ENCODE data around the gene CAPZB.

The CAPZB gene

DNA sequence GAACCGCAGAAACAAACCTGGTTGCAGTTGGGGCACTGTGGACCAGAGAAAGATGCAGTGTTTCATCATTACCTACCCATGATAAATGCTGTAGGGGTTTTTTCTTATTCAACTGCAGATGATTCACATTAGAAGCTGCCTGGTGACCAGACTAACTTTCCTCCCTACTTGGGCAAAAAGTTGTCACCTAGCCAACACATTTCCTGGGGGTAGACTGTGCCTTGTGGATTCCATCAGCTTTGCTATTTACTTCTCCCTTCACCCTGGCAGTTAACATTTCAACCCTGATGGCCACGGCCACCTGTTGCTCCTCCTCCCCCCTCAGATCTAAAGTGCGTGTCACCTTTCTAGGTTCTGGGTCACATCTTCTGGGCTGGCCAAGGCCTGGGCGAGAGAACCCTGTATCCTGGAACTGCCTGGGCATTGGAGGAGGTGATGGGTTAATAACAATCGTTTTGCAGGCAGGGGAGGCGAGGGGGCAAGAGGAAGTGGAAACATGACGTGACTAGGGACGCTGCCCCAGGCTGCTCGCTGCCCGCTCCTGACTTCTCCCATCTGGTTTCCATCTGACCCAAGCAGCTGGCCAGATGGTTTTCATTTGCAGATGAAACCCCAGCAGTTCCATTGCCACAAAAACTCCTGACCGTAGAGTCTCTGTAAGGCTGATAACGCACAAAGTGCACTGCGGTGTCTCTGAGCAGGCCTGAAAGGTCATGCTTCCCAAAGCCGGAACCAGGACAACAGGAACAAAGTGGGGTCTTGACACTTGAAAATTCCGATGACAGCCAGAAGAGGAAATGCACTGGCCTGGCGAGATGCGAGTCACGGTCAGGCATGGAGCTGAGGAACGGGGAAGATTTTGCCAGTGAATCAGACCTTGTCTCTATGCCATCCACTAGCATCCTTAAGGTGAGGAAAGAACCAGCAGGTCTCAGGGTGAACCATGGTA, 36.6 kb downstream of the CAPZB start:
- no peak for DNase-seq (ENCODE audit: low read depth)

DNA sequence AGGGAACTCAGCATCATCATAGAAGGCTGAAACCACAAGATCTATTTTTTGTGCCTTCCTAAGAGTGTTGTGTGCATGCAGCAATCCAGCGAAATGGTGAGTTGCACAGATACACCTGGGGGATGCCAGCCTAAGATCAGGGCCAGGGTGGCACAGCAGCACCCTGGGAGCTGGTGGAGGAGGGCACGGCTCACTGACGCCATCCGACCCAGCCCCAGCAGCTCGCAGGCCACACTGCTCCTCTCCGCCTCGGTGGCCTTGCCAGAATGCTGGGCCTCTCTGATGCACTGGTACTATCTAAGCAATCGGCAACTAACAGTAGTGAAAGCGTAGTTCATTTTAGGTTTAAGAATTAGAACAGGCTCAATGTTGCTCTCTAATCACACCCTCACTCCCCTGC, 37.8 kb downstream of the CAPZB start:
- no peak for DNase-seq (ENCODE audit: low read depth)

DNA sequence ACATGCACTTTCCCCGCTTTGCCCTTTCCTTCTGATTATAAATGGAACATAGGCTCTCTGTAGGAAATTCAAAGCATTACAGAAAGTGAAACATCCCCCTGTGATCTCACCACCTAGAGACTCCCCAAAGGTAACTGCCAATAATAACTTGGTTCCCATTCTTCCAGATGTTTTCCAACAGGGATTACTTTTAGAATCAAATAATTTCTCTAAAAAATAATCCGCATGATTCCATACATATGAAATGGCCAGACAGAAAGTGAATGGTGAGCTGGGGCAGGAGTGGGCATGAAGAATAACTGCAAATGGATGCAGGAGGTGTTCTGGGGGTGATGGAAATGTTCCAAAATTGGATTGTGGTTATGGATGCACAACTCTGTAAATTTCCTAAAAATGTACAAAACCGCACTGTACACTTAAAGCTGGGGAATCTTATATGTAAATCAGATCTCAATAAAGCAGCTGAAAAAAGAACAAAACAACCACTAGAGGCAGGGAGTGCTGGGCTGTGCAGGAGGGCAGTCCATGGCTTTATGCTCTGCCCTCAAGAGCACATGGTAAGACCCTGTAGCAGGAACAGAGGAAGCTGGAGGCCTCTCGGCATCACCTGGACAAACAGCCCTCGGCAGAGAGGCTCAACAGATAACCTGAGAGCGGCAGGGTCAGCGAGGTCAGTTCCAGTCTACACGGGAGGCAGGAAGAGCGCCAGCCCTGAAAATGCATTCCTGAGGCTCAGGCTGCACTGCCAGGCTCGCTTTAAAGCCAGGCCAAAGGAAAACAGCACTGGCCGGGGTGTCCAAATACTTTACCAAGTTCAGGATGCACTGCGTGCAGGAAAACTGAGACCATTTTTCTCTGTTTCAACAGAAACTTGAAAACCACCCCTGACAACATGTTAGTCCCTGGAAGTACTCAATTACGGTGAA, 39.7 kb downstream of the CAPZB start:
- DNase-seq (ENCODE audit: low read depth): no peak

DNA sequence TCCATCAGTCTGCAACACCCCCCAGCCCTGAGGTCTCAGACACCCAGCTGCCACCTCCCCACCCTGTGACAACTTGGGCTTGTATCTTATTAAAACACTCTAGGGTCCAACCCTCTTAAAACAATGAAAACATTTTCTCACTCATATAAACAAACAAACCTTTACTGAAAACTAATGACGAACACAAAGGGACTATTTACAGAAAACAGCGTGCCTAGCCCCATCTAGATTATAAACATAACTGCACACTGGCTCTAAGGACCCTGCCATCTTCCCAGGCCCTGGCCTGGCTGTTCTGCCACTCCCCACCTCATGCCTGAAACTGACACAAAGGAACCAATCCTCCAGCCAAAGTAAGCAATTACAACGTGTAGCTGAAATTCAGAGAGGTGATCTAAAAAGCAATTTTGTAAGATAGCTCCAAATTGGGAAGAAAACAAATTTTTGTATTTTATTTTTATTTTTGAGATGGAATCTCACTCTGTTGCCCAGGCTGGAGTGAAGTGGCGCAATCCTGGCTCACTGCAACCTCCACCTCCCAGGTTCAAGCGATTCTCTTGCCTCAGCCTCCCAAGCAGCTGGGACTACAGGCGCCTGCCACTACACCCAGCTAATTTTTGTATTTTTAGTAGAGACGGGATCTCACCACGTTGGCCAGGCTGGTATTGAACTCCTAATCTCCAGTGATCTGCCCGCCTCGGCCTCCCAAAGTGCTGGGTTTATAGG, 40.9 kb downstream of the CAPZB start:
- no peak for DNase-seq (ENCODE audit: low read depth)

DNA sequence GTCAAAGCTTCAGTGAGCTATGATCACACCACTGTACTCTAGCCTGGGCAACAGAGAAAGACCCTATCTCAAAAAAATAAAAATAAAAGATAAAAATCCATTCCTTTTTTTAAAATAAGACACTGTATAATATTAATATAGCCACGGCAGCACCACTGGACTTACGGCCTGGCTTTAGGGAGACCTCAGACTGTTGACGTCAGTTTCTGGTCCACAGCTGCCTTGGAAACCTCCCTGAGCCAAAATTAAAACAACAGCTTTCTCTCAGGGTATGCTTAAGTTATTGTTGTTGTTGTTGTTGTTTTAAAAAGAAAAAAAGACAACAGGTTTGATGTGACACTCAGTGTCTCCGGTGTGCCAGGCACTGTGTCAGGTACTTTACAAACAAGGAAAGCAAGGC, 42.0 kb downstream of the CAPZB start:
- DNase-seq (ENCODE audit: low read depth): no peak

DNA sequence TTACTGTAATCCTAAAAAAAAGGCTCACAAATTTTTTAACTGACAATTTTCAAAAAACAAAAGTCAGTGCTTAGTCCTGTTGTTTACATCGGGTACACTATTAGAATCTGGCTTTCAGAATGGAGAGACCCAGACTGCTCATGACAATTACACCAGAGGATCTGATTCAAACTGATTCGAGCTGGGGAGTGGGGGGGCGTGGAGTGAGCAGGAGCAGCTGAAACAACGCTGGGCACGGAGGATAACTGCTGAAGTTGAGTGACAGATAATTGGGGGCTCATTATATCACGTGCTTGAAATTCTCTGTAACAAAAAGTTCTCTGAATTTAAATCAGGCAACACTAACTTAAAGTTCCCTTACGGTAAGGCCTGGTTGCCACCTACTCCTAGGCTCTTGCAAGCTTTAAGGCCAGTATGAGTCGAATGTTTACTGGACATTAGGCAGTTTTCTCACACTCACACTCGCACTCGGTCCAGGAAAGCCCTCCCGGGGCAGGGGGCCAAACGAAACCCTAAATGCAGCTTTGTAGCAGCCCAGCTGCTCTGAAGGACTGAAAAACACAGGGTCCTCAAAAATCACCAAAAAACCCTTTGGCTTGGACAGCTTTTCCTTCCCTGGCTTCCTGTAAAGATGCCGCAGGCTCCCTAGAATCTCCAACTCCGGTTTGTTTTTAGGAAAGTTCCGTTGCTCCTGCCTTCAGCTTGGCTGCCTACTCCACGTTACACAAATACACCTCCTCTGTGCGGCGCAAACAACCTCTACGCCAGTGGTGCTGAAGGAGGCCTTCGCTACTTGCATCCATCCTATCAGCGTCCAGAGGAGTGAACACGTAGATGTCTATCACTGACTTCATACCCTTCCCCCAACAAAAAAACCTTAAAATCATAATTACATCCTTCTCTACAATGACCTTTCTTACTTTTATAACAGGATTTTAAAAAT, 42.9 kb downstream of the CAPZB start:
- no peak for DNase-seq (ENCODE audit: low read depth)

DNA sequence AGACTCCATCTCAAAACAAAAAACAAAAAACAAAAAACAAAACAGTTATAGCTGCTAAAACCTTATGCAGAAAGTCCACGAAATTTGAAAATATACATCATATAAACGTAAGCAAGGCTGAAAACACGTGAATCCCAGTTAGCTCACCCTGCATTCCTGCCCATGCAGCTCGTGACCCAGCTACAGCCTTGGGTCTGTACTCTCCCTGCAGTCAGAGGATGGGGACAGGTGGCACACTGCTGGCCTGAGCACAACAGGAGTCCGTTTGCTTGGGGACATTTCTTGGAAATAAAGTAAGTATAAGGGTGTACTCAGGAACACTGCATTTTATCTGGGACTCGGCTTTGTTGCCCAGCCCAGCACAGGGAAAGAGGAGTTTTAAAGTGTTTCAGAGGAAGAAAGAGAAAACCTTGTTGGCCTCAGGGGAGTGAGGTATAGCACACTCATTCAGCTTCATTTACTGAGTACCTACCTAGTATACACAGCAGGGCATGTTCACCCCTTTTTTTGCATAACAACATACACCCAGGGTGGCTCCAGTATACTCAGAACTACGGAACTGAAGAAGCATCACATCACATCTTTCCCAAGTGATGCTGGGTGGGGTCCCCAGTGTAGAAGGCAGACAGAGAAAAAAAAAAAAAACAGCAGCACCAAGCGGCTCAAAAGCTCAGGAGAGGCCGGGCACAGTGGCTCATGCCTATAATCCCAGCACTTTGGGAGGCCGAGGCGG, 44.1 kb downstream of the CAPZB start:
- no peak for DNase-seq (ENCODE audit: low read depth)

DNA sequence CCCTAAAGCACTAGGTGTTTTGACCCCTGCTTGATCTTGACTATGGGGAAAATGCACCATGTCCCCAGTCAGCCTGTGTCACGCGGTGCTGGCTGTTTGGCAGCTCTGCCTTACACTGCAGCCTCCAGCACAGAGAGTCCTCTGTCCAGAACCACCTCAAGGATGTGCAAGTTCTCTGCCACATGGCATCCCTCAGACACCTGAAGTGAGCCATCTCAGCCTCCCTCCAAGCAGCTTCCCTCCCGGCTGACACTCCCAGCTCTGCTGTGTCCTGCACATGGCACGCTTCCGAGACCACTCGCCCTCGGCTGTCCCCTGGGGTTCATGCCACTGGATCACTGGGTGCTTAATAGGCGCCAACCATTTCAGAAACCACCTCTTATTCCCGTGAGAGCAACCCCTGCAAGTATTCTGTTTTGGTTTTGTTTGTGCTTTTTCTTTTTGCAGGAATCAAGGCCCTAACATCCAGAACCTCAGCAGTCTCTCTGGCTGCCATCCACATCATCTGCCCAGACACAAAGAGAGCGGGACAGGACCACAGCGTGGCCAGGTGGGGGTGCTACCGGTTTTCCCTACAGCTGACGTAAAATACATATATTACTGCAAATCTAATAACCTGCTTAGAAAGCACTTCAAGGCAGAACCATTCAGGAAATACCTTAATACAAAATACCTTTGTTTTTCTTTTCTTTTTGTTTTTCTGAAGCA, 45.7 kb downstream of the CAPZB start:
- DNase-seq (ENCODE audit: low read depth): no peak

DNA sequence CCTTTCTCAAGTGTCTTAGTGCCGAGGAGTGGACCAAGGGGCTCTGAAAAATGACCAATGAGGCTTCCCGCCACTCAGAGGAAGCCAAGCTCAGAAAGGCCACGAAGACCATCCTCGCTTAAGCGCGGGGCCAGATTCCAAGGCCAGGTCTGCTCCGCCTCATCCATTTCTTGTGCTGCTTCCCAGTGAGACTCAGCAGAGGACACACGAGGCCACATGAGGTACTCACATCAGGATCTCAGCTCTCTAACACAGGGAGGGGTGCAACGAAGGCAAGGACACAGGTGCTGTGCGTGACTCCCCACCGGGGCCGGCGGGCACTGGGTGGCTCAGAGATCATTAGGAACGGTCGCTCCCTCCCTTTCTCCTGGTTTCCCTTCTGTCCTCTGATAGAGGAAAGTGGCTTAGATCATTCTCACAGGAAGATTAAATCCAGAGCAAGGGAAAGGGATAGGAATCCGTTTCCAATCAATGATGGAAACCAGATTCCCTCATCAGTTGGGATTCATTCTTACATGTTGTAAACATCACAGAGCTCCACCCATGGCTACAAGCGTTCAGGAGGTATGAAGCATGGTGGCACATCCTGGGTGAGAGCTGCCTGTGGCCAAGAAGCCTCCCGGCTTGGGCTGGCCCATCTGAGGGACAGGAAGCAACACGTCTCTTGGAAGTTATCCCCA, 46.7 kb downstream of the CAPZB start:
- no peak for DNase-seq (ENCODE audit: low read depth)

DNA sequence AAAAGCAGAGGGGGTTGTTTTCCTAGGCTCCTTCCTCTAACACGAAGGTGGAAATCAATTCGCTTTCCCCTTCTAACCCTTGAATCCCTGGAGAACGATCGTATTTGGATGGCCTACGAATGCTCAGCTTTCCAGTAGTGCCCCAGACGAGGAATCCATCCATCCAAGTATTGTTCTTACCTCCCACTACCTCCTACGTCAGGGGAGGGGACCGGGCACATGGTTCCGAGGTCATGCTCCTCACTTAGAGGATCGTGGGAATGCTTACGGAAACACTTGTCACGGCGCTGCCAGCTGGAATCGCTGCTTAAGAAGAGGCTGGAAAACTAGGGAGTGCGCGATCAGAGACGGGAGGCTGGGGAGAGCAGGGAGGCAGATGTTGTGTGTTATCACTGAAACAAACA, 47.4 kb downstream of the CAPZB start:
- no peak for DNase-seq (ENCODE audit: low read depth)

DNA sequence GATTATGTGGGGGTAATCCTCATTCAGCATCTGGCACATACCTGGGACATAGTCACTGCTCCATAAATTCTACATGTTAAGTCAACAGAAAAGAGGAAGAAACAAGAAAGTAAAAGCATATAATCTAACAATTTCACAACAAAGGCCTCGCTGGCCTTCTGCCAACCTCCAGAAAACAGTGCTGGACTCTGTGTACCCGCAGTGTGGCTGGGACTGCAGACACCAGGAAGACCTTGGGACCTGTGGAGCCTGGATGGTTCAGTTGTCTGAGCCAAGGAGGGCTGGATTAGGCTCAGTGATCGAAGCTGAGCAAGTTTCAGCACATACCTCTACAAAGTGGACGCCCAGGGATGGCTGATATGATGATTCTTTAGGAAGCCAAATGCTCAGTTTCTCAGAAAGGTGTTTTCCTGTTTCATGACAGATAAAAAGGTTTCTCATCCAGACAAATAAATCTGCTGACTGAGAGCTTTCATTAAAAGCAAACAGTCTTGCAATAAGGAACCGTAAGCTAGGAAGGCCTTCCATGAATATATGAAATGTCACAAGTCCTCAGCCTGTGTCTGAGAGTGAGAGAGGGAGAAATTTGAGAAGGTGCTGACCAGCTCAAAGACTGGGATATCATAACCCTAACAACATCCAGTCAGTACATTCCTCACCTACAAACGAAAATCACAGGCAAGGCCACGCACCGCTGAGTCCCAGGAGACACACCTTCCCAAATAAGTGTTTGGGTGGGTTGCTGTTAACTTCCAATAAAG, 48.4 kb downstream of the CAPZB start:
- DNase-seq (ENCODE audit: low read depth): no peak

DNA sequence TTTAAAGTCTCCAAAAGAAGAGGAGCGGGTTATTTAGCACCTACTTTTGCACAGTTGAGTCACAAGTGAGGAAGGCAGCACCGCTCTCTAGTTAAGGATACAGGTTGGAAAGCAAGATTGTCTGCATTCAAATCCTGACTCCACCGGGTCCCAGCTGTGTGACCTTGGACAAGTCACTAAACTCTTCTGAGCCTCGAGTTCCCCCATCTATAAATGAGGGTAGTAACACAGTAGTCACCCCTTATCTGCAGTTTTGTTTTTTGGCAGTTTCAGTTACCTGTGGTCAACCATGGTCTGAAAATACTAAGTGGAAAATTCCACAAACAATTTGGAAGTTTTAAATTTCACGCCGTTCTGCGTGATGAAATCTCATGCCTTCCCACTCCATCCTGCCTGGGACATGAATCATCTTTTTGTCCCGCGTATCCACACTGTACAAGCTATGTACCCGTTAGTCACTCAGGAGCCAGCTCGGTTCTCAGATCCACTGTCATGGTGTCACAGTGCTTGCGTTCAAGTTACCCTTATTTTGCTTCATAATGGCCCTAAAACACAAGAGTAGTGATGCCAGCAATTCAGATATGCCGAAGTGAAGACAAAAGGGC, 49.4 kb downstream of the CAPZB start:
- DNase-seq (ENCODE audit: low read depth): no peak

DNA sequence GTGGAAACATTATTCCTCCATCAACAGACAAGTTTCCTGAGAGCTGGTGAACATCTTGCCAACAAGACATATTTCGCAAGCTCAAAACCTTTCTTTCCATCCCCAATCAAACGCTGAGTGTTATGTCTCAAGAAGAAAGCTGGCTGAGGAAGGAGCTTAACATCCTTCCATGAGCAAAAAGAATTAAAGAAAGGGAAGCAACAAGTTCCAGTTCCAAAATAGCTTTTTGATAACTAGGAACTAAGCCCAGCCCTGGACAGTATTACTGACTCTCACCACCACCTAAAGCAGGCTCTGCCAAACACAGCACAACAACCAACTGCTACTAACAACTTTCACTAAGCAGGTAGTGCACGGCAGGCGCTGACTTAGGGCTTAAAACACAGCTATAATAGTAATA, 50.2 kb downstream of the CAPZB start:
- DNase-seq (ENCODE audit: low read depth): no peak

DNA sequence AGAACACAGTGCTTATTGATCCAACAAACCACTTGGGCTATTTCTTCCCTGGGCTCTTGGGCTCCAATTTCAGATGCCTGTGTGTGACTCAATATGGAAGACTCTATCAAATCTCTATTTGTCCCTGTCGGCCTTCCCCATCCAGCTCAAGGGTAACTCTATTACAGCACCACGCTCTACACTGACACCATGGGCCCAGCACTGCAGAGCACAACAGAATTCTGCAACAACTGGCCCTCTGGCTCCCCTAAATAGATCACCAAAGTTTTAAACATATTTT, 51.7 kb downstream of the CAPZB start:
- DNase-seq (ENCODE audit: low read depth): no peak

DNA sequence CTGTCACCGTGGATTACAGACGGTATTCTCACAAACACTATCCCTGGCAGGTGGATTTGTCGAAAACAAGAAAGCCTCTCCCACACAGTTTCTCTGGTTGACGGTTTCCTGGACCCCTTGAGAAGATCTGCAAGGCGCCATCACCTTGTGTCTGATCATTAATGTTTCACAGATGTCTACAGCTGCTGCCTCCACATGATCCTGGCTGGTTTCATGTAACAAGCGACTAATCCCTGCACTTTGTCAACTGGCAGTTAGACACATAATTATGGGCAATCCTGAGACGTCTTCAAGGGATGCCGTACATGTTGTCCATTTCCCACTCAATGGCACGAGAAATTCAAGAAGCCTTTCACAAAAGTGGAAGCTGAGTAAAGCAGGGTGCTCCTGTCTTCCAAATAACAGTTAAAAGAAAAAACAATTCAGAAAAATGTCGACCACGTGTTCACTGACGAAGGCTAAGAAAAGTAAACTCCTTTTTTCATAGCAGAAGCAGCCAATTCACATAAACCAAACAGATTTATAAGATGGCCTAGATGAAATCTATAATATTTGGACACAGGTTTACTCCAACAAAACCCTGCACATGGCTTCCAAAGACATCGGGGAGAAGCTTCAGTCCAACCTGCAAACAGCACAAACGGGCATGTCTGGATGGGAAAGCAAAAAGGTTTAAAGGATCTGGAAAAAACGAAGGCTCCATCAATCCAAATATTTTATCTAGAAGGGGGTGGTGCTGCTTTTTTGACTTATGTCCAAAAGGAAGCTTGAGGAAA, 52.2 kb downstream of the CAPZB start:
- no peak for DNase-seq (ENCODE audit: low read depth)

DNA sequence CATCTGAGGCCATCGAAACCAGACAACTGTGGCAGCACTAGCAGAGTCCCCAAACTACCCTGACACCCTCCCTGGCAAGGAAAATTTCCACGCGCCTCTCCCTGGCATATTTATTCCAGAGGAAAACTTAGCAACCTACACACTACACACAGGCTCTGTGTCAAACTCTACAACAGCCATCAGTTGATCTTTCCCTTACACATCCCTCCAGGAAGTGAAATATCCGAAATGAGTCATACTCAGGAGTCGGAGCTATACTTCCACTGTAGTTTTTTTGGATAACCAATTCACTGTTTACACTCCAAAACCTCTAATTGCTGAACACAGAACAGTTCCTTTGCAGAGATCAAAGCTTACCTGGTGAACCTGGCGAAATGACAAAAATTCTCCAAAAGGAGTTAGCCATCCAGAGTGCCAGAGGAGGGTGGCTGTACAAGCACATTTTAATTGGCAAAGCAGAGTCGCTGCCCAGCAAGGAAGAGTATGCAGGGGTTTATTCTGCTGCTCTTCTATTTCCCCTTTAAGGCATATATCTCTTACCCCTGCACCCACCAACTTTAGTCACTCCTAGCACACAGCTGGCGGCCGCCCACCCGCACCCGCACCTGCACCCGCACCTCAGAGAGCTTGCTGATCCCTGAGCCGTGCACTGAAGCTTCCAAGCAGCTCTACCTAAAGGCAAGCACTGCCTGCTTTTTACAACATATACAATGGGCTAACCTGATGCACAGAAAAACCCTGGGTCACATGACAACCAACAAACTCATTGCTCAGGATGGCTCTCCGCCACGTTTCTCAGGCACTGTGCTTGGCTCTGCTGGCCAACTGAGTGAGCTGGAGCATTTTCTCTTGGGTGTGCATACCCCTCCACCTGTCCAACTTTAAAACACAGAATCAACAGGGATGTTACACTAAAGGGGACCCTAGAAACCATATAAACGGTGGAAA, 54.9 kb downstream of the CAPZB start:
- DNase-seq (ENCODE audit: low read depth): no peak
